ENCODE data around the gene TBC1D17.

The TBC1D17 gene

DNA sequence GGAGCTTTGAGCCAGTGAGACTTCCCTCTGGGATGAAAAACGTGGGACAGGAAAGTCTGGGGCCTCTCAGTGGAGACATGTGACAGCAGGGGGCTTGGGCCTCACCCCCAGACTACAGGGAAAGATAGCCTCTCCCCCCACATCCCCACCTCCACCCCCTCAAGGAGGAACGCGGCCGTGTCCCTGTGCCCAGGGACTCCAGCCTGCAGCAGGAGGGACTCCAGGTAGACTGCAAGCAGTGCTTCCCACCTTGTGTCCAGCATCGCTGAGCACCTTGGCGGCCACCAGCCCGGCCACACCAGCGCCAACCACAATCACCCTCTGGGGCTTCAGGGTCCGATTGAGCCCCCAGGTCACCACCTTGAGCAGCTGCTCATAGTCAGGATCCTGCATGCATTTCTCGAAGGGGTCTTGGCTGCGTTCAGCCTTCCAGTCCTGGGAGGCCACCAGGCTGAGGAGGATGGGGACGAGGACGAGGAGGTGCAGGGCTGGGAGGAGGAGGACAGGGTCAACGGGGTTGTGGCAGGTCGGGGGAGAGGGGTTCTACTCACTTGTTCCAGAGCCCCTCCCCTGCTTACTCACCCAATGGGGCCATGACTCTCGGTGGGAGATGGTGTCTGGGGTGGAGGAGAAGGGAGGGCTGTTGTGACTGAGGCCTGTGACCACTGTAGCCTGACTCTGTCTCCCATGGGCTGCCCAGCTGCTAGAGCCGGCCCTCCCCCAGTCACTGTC is 18.2 kb downstream of the TBC1D17 start:
- DNase-seq, result no peak

DNA sequence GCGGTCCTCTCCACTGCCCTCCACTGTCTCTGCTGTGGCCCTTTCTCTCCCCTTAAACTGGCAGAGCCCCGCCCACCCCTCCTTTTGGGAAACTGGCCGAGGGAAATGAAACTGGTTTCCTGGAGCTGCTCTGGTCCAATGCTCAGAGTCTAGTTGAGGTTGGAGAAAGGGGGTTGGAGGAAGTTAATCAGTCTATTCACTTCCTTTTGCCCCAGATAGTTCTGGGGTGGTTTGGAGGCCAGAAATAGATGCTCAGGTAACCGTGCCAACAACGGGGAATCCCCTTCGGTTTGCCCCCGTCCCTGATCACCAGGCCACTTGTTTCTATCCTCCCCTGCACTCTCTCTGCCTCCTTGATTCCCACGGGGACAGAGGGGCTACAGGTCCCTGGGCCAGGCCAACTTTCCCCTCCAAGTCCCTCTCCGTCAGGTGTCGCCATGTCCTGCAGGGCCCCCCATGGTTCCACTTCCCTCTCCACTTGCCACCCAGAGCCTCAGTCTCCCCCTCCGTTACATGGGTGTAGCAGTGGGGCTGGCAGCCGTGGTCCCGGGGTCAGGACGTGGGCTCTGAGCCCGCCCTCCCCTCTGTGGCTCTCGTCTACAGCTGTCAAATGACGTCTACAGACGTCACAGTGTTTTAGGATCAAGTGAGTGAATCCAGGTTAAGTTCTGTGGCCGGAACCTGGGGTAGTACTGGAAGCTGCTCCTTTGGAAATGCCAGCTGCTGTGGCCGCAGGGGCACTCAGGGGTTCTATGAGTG is 19.5 kb downstream of the TBC1D17 start, which contains the start of gene IL4I1:
TSS of gene IL4I1 (minus strand) at position 25 of the 759 bp plus-strand sequence. CDS start 727 bp downstream, outside the sequence.
- DNase-seq, result no peak

- DNase-seq, result no peak
Observed at GRCh38 chr19:49904136-49904535, 26.6 kb downstream of the TBC1D17 start.

- DNase-seq, result no peak
Observed at GRCh38 chr19:49906879-49907564, 29.5 kb downstream of the TBC1D17 start.

DNA sequence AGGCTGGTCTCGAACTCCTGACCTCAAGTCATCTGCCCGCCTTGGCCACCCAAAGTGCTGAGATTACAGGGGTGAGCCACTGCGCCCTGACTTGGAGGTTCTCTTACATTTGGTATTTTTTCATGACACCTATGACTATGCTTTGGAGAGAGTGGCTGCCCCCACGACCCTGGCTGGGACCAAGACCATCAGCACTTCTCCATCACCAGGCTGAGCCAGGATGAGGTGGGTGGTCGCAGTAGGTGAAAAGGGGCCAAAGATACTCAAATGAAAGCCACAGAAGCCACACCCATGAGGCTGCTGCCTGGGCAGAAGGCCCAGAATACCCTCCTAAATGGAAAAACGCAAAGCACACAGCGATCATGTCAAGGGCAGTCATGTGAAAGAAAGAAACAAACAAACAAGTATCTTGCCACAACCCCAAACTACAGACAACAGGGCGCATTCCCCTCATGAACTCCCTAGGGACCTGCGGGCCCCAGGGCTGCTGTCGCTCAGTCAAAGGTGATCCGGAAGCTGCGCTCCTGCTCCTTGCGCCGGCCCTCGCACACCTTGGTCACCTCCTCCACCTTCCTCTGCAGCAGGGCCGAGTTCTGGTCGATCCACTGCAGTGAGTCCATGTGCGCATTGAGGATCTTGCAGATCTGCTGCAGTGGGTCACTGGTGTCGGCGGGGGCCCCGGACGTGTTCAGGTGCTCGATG is 30.4 kb downstream of the TBC1D17 start:
- no peak for DNase-seq

GRCh38 chr19:49908480-49909420 is 31.2 kb downstream of the TBC1D17 start:
- DNase-seq, result no peak

DNA sequence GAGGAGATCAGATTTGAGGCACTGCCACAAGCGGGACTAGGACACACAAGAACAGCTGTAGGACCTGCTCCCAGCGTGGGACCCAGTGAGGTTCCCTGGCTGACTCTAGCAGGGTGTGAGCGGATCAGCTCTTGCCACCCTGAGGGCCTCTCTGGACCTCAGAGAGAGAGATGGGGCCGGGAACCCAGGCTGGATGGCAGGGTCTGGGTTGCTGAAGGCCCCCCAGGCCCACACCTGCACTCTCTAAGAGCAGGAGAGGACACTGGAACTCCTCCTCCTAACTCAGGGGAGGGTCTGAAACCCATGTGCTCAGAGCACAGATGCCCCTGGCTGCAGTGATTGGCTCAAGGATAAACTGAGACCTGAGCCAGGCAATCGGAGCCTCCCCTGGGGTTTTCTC is 32.7 kb downstream of the TBC1D17 start:
- no peak for DNase-seq

- no peak for DNase-seq
Observed at GRCh38 chr19:49911381-49912145, 34.1 kb downstream of the TBC1D17 start.

DNA sequence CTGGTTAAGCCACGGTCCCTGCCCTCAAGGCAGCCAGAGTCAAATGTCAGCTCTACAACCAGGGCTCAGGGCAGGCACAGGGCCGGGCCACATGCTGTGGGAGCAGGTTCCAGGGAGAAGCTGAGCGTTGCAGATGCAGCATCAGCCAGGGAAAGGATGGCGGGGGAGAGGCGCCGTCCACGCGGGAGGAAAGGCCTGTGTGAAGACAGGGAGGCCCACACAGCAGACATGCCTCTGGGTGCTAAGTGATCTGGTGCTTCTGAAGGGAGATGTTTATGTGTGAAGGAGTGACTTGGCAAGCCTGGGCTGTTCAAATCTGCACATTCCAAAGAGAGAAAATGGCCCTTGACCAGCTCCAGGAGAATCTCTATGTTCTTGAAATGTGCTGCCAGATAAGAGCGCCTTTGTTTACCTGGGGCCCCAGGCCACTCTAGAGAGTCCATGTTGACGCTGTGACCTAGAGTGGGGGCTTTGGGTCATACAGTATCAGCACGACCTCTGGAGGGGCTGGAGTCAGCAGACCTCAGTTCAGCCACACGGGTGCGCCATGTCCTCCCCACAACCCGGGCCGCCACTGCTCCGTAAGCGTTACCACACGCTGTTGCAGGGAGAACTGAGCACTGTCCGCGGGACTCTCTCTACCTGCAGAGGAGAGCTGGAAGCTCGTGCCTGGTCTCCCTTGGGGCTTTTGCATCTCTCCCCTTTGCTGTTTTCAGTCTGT is 35.6 kb downstream of the TBC1D17 start:
- DNase-seq, result no peak

DNA sequence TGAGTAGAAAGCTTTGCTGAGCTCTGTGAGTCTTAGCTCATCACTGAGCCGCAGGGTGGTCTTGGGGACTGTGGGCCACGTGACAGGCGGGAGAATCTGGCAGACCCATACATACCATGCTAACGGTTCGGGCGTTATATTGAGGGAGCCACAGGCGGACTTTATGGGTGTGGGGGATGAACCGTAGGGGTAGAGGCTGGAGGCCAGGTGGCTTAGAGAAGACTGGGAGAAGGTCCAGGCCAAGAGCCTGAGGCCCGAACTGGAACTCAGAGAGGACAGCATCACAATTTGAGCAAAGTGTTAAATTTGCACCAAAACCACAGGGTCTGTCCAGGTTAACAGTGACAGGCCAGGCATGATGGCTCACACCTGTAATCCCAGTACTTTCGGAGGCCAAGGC is 36.2 kb downstream of the TBC1D17 start:
- DNase-seq, result no peak

GRCh38 chr19:49915271-49915670 is 37.8 kb downstream of the TBC1D17 start:
- no peak for DNase-seq

GRCh38 chr19:49916839-49917733 is 39.6 kb downstream of the TBC1D17 start:
- no peak for DNase-seq

GRCh38 chr19:49918089-49918488 is 40.6 kb downstream of the TBC1D17 start:
- DNase-seq, result no peak

GRCh38 chr19:49920624-49921363 is 43.3 kb downstream of the TBC1D17 start:
- no peak for DNase-seq

- no peak for DNase-seq
Observed at GRCh38 chr19:49921871-49922795, 44.6 kb downstream of the TBC1D17 start.

- no peak for DNase-seq
Observed at GRCh38 chr19:49923055-49924003, 45.8 kb downstream of the TBC1D17 start.
